HG03432 (cell line): ENCODE data around the gene ZNF638.

ENCODE experiments used
- ATAC-seq: cut with Tn5 transposase; IDR thresholded peaks from one replicate; pipeline ENCODE4 v1.9.1; 2021; ENCODE audit warnings: mild to moderate bottlenecking, moderate library complexity; ENCODE audit not compliant: unreplicated experiment

The ZNF638 gene

GRCh38 chr2:71455741-71456569 lies 124.4 kb downstream of the ZNF638 start:
- no peak for ATAC-seq

- ATAC-seq, result no peak
Observed at GRCh38 chr2:71456617-71457016, 125.0 kb downstream of the ZNF638 start.

DNA sequence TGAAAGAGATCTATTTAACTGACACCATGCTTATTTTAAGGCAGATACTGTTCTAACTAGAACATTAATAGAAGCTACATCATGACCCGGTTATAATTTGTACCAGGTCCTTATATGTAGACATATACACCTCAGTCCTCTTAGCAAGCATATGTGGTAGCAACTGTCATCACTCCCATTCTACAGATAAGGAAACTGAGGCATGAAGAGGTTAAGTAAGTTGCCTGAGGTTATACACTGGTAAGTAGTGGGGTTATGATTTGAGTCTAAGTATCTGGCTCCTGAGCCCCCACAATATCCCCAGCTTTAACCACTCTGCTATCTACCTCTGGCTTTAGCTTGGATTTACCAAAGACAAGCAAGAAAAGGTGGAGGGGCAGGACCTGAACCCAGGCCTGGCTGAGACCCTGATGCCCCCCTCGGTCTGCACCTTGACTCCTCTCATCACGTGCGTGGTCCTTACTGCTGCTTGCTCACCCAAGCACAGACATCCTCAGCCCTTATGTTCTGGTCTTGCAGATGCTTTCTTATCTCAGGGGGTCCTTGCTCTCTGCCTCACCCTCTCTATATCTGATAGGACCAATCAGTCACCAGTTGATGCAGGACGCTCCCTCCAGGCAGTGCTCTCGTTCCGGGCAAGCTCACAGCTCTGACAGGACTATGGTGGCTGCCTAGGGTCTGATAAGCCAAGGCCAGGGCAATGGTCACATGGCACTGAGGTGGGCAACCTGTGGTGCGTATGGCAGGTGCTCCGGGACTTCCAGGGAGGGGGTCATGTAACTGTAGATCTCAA lies 125.7 kb downstream of the ZNF638 start:
- ATAC-seq, result no peak

- no peak for ATAC-seq
Observed at GRCh38 chr2:71457923-71458322, 126.3 kb downstream of the ZNF638 start.

DNA sequence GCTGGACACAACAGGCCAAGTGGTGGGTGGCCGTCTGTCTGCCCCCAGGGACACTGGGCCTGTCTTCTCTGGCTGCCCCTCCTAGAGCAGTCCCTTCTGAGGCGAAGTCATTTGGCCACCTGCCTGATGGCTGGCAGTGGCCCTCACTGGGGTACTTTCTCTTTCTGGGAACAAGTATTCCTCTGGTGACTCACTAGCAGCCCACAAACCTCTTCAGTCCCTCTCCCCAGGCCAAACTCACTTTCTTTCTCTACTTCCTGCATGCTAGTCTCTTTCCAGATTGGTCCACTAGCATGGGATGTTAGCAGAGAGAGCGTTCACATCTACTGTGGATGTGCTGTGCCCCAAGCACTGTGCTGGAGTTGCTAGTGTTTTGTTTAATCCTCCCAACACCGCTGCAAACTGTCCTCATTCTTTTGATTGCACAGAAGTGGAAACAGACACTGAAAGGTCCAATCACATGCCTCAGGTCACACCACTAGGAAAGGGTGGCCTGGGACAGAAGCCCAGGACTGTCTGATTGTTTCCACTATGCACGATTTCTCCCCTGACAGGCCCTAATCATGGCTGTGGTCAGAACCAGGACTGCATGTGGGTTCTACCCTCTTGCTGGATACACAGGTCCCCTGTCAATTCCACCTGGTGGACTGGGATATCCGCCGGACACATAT lies 127.0 kb downstream of the ZNF638 start:
- no peak for ATAC-seq

DNA sequence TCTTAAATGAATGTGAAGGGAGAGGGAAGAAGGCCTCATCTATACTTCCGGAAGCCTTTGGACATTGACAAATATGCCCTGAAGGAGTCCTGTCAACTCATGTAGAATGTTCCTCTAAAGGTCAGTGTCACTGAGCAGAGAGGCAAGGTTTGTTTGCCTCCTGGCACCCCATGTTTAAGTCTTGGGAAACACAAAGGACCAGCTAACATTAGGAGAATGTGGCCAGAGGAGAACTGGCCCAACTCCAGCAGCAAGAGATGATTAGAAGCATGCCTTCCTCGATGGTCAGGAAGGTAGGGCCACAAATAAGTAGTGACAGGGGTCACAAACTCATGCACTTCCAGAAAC lies 127.5 kb downstream of the ZNF638 start:
- ATAC-seq, result no peak

DNA sequence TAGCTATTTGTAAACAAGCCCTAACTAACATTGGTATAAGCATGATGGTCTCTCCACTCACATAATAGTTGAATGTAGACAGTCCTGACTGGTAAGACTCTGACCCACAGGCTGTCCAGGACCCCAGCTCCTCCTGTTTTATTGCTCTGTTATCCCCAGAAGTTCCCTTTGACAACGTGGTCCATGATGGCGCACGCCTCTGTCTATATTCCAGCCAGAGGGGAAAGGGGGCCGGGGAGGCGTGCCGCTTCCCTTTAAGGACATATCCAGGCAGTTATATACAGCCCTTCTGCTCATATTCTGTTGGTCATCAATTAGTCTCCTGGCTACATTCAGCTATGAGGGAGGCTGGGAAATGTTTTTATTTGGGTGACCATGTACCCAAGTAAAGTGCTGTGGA lies 128.5 kb downstream of the ZNF638 start:
- no peak for ATAC-seq

- no peak for ATAC-seq
Observed at GRCh38 chr2:71460595-71461303, 129.2 kb downstream of the ZNF638 start.

DNA sequence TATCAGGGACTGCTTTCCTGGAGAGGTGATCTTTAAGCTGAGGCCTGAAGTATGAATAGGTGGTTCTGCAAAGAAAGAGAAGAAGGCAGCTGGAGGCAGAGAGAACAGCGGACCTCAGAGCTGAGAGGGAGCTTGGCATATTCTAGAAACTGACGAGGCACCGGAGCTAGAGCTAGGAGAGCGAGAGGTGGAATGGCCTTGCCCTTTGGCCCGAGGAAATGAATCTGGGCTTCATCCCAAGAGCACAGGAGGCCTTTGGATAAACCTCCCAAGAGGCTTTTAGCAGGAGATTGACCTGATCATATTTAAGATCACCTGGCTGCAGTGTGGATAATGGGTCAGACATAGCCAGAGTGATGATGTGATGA lies 129.7 kb downstream of the ZNF638 start:
- ATAC-seq, result no peak

- no peak for ATAC-seq
Observed at GRCh38 chr2:71462056-71462605, 130.5 kb downstream of the ZNF638 start.

DNA sequence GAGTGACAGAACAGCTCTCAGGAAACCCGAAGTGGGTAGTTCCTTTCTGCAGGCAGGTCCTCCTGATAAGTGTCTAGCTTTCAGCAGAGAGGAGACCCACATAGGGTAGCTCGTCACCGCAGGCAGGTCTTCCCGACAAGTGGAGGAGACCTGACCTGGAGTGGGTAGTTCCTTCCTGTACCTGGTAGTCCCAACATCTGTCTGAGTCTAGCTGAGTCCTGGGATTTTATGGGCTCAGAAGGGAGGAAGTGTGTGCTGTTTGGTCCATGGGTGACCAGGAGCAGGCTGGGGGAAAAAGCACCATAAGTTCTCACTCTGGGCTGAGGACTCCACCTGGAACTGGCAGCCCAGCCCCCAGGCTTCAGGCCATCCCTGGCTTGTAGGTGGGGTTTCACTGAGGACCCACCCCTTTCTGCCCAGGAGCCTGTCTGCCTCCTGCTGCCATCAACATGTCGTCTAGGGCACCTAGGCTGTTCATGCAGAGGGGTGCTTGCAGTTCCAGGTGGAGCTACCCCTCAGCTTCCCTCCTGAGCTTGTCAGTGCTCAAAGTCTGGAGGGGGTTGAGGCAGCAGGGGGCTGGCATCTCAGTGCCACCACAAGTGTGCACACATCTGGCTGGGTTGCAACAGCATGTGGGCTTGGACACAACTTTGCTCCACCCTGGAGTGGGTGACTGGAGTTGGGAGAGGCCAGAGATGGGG lies 131.2 kb downstream of the ZNF638 start:
- ATAC-seq, result no peak

- ATAC-seq, result no peak
Observed at GRCh38 chr2:71463342-71463654, 131.7 kb downstream of the ZNF638 start.

DNA sequence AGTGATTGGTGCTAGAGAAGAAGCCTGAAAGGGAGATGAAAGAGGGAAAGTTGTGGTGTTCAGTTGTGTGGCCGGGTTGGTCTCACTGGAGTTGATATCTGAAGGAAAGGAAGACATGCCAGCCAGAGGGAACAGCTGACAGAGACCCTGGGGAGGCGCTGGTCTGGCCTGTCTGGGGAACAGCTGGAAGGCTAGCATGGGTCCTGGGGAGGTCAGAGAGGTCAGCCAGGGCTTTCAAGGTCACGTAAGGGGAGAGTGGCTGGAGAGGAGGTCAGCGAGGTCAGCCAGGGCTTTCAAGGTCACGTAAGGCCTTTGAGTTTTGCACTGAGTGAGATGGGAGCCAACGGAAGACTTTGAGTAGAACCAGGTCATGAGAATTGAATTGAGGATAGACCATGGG lies 132.8 kb downstream of the ZNF638 start:
- ATAC-seq, result no peak

DNA sequence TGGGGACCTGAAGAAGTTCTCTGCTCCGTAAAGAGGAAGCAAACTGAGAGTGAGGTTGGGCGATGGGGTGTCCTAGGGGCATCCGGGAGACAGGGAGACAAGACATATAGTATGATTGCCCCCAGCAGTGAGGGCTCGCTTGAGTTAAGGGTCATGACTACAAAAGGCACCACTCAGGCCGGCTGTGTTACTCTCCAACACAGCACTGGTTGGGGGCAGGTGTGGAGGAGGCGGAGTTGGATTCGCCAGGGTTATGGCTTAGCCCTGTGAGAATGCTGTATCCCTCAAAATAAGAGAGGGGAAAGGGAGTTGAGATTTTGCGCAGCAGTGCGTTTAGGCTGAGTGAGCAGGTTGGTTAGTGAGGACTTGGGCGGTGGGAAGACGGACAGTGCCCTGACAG lies 133.8 kb downstream of the ZNF638 start:
- no peak for ATAC-seq

GRCh38 chr2:71465961-71466300 lies 134.3 kb downstream of the ZNF638 start:
- no peak for ATAC-seq

GRCh38 chr2:71466301-71467179 lies 135.0 kb downstream of the ZNF638 start:
- no peak for ATAC-seq

DNA sequence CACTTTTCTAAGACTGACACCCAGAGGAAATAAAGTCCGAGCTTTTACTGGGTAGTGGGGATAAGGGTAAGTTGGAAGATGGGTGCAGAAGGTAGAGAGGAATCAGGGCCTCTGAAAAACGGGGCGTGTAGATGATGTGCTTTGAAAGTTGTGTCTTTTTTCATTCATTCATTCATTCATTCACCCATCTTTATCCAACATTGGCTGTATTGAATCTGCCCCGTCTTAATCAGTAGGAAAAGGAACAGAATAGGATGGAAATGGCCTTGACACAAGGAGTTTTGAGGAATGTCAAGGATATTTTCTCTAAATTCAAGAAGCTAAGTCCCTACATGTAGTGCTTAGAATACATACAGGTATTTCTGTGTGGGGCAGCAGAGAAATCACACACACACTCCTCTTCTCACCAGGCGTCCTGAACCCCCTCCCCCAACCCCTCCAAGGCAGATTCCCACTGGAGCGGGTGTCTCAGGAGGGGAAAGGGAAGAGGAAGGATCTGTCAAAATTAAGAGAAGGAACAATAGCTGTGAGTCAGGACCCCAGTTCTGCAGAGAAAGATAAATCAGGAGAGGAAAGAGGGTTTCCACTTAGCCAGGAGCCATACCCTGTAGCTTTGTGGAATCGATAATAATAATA lies 135.7 kb downstream of the ZNF638 start:
- ATAC-seq, result no peak

- no peak for ATAC-seq
Observed at GRCh38 chr2:71468279-71469015, 136.9 kb downstream of the ZNF638 start.
